NCI-H748 treated with DMSO at 0.1 percent for 48 hours (cell line): ENCODE results near the gene KCNN3.

Experiments used
- DNase-seq: peaks from one replicate; lab custom pipeline; 2025; lab: John Stamatoyannopoulos, UW

Gene KCNN3

GRCh38 chr1:154749078-154749760 lies 120.9 kb downstream of the KCNN3 start:
- DNase-seq, result no peak

- DNase-seq, result no peak
Measured at GRCh38 chr1:154748405-154748775, 121.7 kb downstream of the KCNN3 start.

GRCh38 chr1:154747740-154748404 lies 122.2 kb downstream of the KCNN3 start:
- DNase-seq, result no peak

GRCh38 chr1:154747380-154747739 lies 122.7 kb downstream of the KCNN3 start:
- DNase-seq, result no peak

GRCh38 chr1:154746622-154747299 lies 123.3 kb downstream of the KCNN3 start:
- no peak for DNase-seq

- DNase-seq, result no peak
Measured at GRCh38 chr1:154745750-154746425, 124.2 kb downstream of the KCNN3 start.

GRCh38 chr1:154745286-154745731 lies 124.8 kb downstream of the KCNN3 start:
- DNase-seq, result no peak

- no peak for DNase-seq
Measured at GRCh38 chr1:154744352-154745035, 125.6 kb downstream of the KCNN3 start.

GRCh38 chr1:154743526-154744036 lies 126.5 kb downstream of the KCNN3 start:
- no peak for DNase-seq

- no peak for DNase-seq
Measured at GRCh38 chr1:154742606-154743005, 127.5 kb downstream of the KCNN3 start.

GRCh38 chr1:154741741-154742495 lies 128.2 kb downstream of the KCNN3 start:
- DNase-seq, result no peak

GRCh38 chr1:154741327-154741726 lies 128.8 kb downstream of the KCNN3 start:
- no peak for DNase-seq

GRCh38 chr1:154739654-154740053 lies 130.4 kb downstream of the KCNN3 start:
- DNase-seq, result no peak

GRCh38 chr1:154736841-154737240 lies 133.2 kb downstream of the KCNN3 start:
- no peak for DNase-seq

GRCh38 chr1:154735804-154736168 lies 134.3 kb downstream of the KCNN3 start:
- DNase-seq, result no peak

- no peak for DNase-seq
Measured at GRCh38 chr1:154735061-154735803, 134.8 kb downstream of the KCNN3 start.

GRCh38 chr1:154733621-154734020 lies 136.5 kb downstream of the KCNN3 start:
- DNase-seq, result no peak

GRCh38 chr1:154730986-154731489 lies 139.0 kb downstream of the KCNN3 start:
- DNase-seq, result no peak

GRCh38 chr1:154730259-154730658 lies 139.8 kb downstream of the KCNN3 start:
- DNase-seq, result peak; percentile 83

- DNase-seq, result no peak
Measured at GRCh38 chr1:154729577-154729976, 140.5 kb downstream of the KCNN3 start.
